Testis (tissue), 3 donors: ENCODE data around the gene ZNRF4. TPM values are rescaled to one million over a fixed set of nuclear protein-coding genes. Genes with fewer than 3 reads are reported as not detected.
"Not testable (repeated sequence)": the region's sequence is repeated elsewhere in the genome, so short reads cannot be mapped to it uniquely, and the experiment has no call there.

ENCODE experiments used
- DNase-seq: peaks from one replicate; pipeline ENCODE4 v3.0.0-alpha.2; 2019
- H3K27ac ChIP-seq, 2 donors: fragments of 200-600 bp; sonication (generic); one replicate each; pipeline ENCODE4 v1.5.1; 2019
- H3K27me3 ChIP-seq: fragments of 200-600 bp; sonication (generic); one replicate; pipeline ENCODE4 v1.5.1; 2019
- H3K36me3 ChIP-seq: fragments of 200-600 bp; sonication (generic); one replicate; pipeline ENCODE4 v1.5.1; 2017; ENCODE audit warnings: low read depth; ENCODE audit errors: missing control alignments
- H3K4me1 ChIP-seq: fragments of 200-600 bp; sonication (generic); one replicate; pipeline ENCODE4 v1.5.1; 2019
- H3K4me3 ChIP-seq, 2 donors: fragments of 200-600 bp; sonication (generic); one replicate each; pipeline ENCODE4 v1.5.1; 2017 to 2019
- H3K9me3 ChIP-seq: fragments of 200-600 bp; sonication (generic); one replicate; pipeline ENCODE4 v1.5.1; 2017
- CTCF ChIP-seq, 3 experiments: fragments of 450-650 bp in 2 of 3; fragments of 200-600 bp in 1 of 3; sonication (generic) in 1 of 3; IDR thresholded peaks; one replicate each; pipeline ENCODE4 v1.5.1; 2016 to 2019; ENCODE audit warnings: antibody characterized with exemption in 3 of 3, mild to moderate bottlenecking in 2 of 3, moderate library complexity in 1 of 3
- POLR2A ChIP-seq: fragments of 450-650 bp; IDR thresholded peaks from one replicate; pipeline ENCODE4 v1.6.1; 2017; ENCODE audit warnings: antibody characterized with exemption, mild to moderate bottlenecking, moderate library complexity
- WGBS, 2 donors: methylation state at CpG; one replicate each; pipeline ENCODE4 v1.1.5; 2018; 5-methylcytosine and 5-hydroxymethylcytosine counted together
- intact Hi-C: fragments of 100-400 bp; cut with DNase I; formaldehyde crosslinking; loops from one replicate; pipeline ENCODE4 v1.15.1; 2023; ENCODE audit warnings: low total_unique reads
- polyA plus RNA-seq: library from polyadenylated mRNA; stranded (reverse); fragments of 350-450 nt; fragmentation: Illumina TruSeq; extraction: RNeasy Lipid Tissue Mini Kit (QIAGEN cat#74804); gene quantifications from one replicate; pipeline ENCODE4 v1.2.3, GENCODE V29; 2014; ENCODE audit warnings: low read depth, low replicate concordance; ENCODE audit not compliant: insufficient read depth
- total RNA-seq, 2 donors: library from RNA; depleted of rRNA; stranded (reverse); fragments of >200 nt; gene quantifications; one replicate each; pipeline ENCODE4 v1.2.3, GENCODE V29; 2016

Gene ZNRF4
- total and polyA plus RNA-seq, 3 donors from 2014 or later: 74.1 to 147 (median 137) TPM

GRCh38 chr19:5436948-5437306, 18.3 kb upstream of the ZNRF4 start:
- Histone ChIP-seq H3K27ac (no peak overlapping the region), H3K9me3 (no peaks in the 10 kb centered on the region), H3K4me3 (peak overlapping the region; percentile 34 to 36), H3K36me3 (no peaks in the 10 kb centered on the region), H3K4me1 (no peaks in the 10 kb centered on the region), H3K27me3 (no peaks in the 10 kb centered on the region)
- no peak for TF ChIP-seq CTCF (IDR thresholded peaks at IDR 0.05)
- no peak for TF ChIP-seq POLR2A
- intact Hi-C loops: no loop called here
- 3 to 9% methylated on average over 11 to 15 of the region's 15 CpGs for WGBS, 2 donors
- no peak for DNase-seq

GRCh38 chr19:5438756-5439155, 16.5 kb upstream of the ZNRF4 start:
- 75 to 87% methylated on average over 8 of the region's 8 CpGs for WGBS, 2 donors
- H3K36me3 ChIP-seq, H3K27me3 ChIP-seq, H3K4me3 ChIP-seq, H3K4me1 ChIP-seq, intact Hi-C loops, H3K27ac ChIP-seq, H3K9me3 ChIP-seq, DNase-seq: not testable (repeated sequence)

DNA sequence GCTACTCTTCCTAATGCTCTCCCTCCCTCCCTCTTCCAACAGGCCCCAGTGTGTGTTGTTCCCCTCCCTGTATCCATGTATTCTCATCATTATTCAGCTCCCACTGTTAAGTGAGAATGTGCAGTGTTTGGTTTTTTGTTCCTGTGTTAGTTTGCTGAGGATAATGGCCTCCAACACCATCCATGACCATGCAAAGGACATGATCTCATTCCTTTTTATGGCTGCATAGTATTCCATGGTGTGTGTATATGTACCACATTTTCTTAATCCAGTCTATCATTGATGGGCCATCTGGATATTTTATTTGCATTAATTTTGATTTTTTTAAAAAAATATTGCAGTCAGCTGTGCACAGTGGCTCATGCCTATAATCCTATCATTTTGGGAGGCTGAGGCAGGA, 15.8 kb upstream of the ZNRF4 start:
- H3K4me3 ChIP-seq: no peak overlapping the region
- no peaks in the 10 kb centered on the region for H3K27me3 ChIP-seq
- H3K4me1 ChIP-seq: no peaks in the 10 kb centered on the region
- DNase-seq: no peak
- intact Hi-C loops: no loop called here
- H3K9me3 ChIP-seq: no peaks in the 10 kb centered on the region
- TF ChIP-seq POLR2A (no peak), CTCF (IDR thresholded peaks at IDR 0.05) (no peak)
- no peaks in the 10 kb centered on the region for H3K36me3 ChIP-seq
- no peak overlapping the region for H3K27ac ChIP-seq

DNA sequence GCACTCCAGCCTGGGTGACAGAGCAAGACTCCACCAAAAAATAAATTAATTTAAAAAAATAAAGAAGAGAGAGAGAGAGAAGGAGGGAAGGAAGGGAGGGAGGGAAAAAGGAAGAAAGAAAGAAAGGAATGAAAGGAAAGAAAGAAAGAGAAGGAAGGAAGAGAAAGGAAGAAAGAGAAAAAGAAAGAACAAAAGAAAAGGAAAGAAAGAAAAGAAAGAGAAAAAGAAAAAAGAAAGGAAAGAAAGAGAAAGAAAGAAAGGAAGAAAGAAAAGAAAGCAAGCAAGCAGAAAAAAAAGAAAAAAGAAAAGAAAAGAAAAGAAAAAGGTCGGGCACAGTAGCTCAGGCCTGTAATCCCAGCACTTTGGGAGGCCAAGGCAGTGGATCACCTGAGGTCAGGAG, 14.9 kb upstream of the ZNRF4 start:
- intact Hi-C loops: no loop called here
- Histone ChIP-seq H3K27ac (no peak overlapping the region), H3K9me3 (no peaks in the 10 kb centered on the region), H3K4me3 (no peak overlapping the region), H3K27me3 (no peaks in the 10 kb centered on the region), H3K36me3 (no peaks in the 10 kb centered on the region), H3K4me1 (no peaks in the 10 kb centered on the region)
- TF ChIP-seq POLR2A: no peak
- no peak for TF ChIP-seq CTCF (IDR thresholded peaks at IDR 0.05)
- WGBS, 2 donors: 38 to 71% methylated on average over 1 of the region's 1 CpG
- DNase-seq: no peak

- WGBS, 2 donors: 74 to 77% methylated on average over 4 to 5 of the region's 5 CpGs
- Histone ChIP-seq H3K4me3 (no peak overlapping the region), H3K27me3 (no peaks in the 10 kb centered on the region), H3K36me3 (no peaks in the 10 kb centered on the region), H3K27ac (no peak overlapping the region), H3K9me3 (no peaks in the 10 kb centered on the region), H3K4me1 (no peaks in the 10 kb centered on the region)
- intact Hi-C loops: no loop called here
- TF ChIP-seq POLR2A: no peak
- TF ChIP-seq CTCF (IDR thresholded peaks at IDR 0.05): no peak
- DNase-seq: no peak
Observed at GRCh38 chr19:5443723-5444122, 11.5 kb upstream of the ZNRF4 start.
